ENCODE data around the gene AKNA.

AKNA gene

GRCh38 chr9:114362394-114362793 lies 25.4 kb downstream of the AKNA start:
- no peak for DNase-seq (ENCODE audit: low read depth)

- DNase-seq (ENCODE audit: low read depth): no peak
Observed at GRCh38 chr9:114361542-114361941, 26.2 kb downstream of the AKNA start.

- no peak for DNase-seq (ENCODE audit: low read depth)
Observed at GRCh38 chr9:114359801-114360200, 28.0 kb downstream of the AKNA start.

GRCh38 chr9:114357911-114358328 lies 29.9 kb downstream of the AKNA start:
- no peak for DNase-seq (ENCODE audit: low read depth)

GRCh38 chr9:114357360-114357759 lies 30.4 kb downstream of the AKNA start:
- DNase-seq (ENCODE audit: low read depth): no peak

- no peak for DNase-seq (ENCODE audit: low read depth)
Observed at GRCh38 chr9:114356792-114357191, 31.0 kb downstream of the AKNA start.

- DNase-seq (ENCODE audit: low read depth): no peak
Observed at GRCh38 chr9:114355821-114356220, 32.0 kb downstream of the AKNA start.

GRCh38 chr9:114351932-114352331 lies 35.9 kb downstream of the AKNA start:
- DNase-seq (ENCODE audit: low read depth): no peak

- no peak for DNase-seq (ENCODE audit: low read depth)
Observed at GRCh38 chr9:114350636-114351401, 37.0 kb downstream of the AKNA start.

- DNase-seq (ENCODE audit: low read depth): no peak
Observed at GRCh38 chr9:114349713-114350480, 37.9 kb downstream of the AKNA start.

- peak; percentile 100 for DNase-seq (ENCODE audit: low read depth)
Observed at GRCh38 chr9:114348906-114349482, 38.8 kb downstream of the AKNA start.

- no peak for DNase-seq (ENCODE audit: low read depth)
Observed at GRCh38 chr9:114348261-114348905, 39.4 kb downstream of the AKNA start.

GRCh38 chr9:114347675-114348074 lies 40.1 kb downstream of the AKNA start:
- DNase-seq (ENCODE audit: low read depth): no peak

GRCh38 chr9:114346146-114346545 lies 41.6 kb downstream of the AKNA start:
- DNase-seq (ENCODE audit: low read depth): no peak

GRCh38 chr9:114345493-114346065 lies 42.2 kb downstream of the AKNA start:
- no peak for DNase-seq (ENCODE audit: low read depth)

GRCh38 chr9:114344692-114345091 lies 43.1 kb downstream of the AKNA start:
- no peak for DNase-seq (ENCODE audit: low read depth)

GRCh38 chr9:114344188-114344566 lies 43.6 kb downstream of the AKNA start:
- no peak for DNase-seq (ENCODE audit: low read depth)

- DNase-seq (ENCODE audit: low read depth): no peak
Observed at GRCh38 chr9:114343471-114344187, 44.2 kb downstream of the AKNA start.

GRCh38 chr9:114342755-114343440 lies 44.9 kb downstream of the AKNA start:
- no peak for DNase-seq (ENCODE audit: low read depth)

- no peak for DNase-seq (ENCODE audit: low read depth)
Observed at GRCh38 chr9:114341991-114342390, 45.8 kb downstream of the AKNA start.

All from EH (cell line).